Smooth muscle cell (in vitro differentiated cells): Measurements from ENCODE around the gene AHSP. TPM values are rescaled to one million over a fixed set of nuclear protein-coding genes. Genes with fewer than 3 reads are reported as not detected.

Experiments
- DNase-seq: peaks from one replicate; lab custom pipeline; 2025; ENCODE audit not compliant: unreplicated experiment; lab: John Stamatoyannopoulos, UW
- H2AFZ ChIP-seq: fragments of 200-600 bp; sonication (generic); 2 replicates; pipeline ENCODE4 v1.6.0; 2016; ENCODE audit warnings: antibody characterized with exemption, low read depth, mild to moderate bottlenecking
- H3F3A ChIP-seq: fragments of 200-600 bp; sonication (generic); 2 replicates; pipeline ENCODE4 v1.6.0; 2017; ENCODE audit warnings: antibody characterized with exemption, low read depth
- H3K27ac ChIP-seq: fragments of 200-600 bp; sonication (generic); 2 replicates; pipeline ENCODE4 v1.5.1; 2016; ENCODE audit warnings: low read depth, mild to moderate bottlenecking
- H3K27me3 ChIP-seq: fragments of 200-600 bp; sonication (generic); 2 replicates; pipeline ENCODE4 v1.6.1; 2016; ENCODE audit warnings: low read depth, mild to moderate bottlenecking
- H3K36me3 ChIP-seq: fragments of 200-600 bp; sonication (generic); 2 replicates; pipeline ENCODE4 v1.5.1; 2016; ENCODE audit warnings: low read depth
- H3K4me1 ChIP-seq: fragments of 200-600 bp; sonication (generic); 2 replicates; pipeline ENCODE4 v1.5.1; 2016; ENCODE audit warnings: low read depth
- H3K4me2 ChIP-seq: fragments of 200-600 bp; sonication (generic); 2 replicates; pipeline ENCODE4 v1.6.0; 2016; ENCODE audit warnings: mild to moderate bottlenecking
- H3K4me3 ChIP-seq: fragments of 200-600 bp; sonication (generic); 2 replicates; pipeline ENCODE4 v1.5.1; 2016; ENCODE audit warnings: mild to moderate bottlenecking
- H3K79me2 ChIP-seq: fragments of 200-600 bp; sonication (generic); 2 replicates; pipeline ENCODE4 v1.6.0; 2016; ENCODE audit warnings: low read depth, mild to moderate bottlenecking
- H3K9ac ChIP-seq: fragments of 200-600 bp; sonication (generic); 2 replicates; pipeline ENCODE4 v1.6.0; 2016; ENCODE audit warnings: low read depth
- H3K9me3 ChIP-seq: fragments of 200-600 bp; sonication (generic); replicated peaks from 2 replicates; pipeline ENCODE4 v1.5.1; 2016; ENCODE audit warnings: low read depth
- H4K20me1 ChIP-seq: fragments of 200-600 bp; sonication (generic); 2 replicates; pipeline ENCODE4 v1.6.0; 2016; ENCODE audit warnings: low read depth
- WGBS: methylation state at CpG from one replicate; pipeline ENCODE4 v1.1.7; 2016; ENCODE audit warnings: low lambda C conversion rate; 5-methylcytosine and 5-hydroxymethylcytosine counted together
- polyA plus RNA-seq: library from polyadenylated mRNA; unstranded; fragments of >200 nt; fragmentation: Nextera tagmentation; extraction: Ambion mirVana; gene quantifications from 2 replicates; pipeline ENCODE4 v1.2.1, GENCODE V29; 2016
- total RNA-seq: library from RNA; depleted of rRNA; stranded (reverse); fragments of >200 nt; gene quantifications from 2 replicates; pipeline ENCODE4 v1.2.3, GENCODE V29; 2014
- TF ChIP-seq, protein P1 (sequence below): fragments of 200-600 bp; sonication (generic); IDR thresholded peaks from 2 replicates; pipeline ENCODE4 v1.5.1; 2017; ENCODE audit warnings: borderline replicate concordance, mild to moderate bottlenecking, antibody characterized with exemption; ENCODE audit not compliant: insufficient read depth, poor library complexity, severe bottlenecking

The AHSP gene
- total and polyA plus RNA-seq, 2 experiments from 2014 or later = not detected

DNA sequence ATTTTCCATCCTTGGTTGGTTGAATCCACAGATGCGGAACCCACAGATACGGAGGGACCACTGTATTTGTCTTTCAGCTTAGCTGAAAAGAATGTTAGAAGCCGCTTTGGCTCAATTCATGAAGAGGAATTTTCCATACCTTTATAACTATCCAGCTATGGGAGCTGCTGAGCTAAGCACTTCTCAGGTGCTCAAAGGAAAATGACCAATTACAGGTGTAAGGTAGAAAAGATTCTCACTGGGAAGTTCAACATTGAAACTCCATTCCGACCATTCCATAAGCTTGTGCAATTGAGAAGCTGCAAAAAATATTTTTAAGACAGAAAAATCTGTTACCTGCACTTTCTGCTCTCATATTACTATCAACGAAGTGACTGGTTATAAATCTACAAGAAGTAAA is 2.7 kb downstream of the AHSP start:
- no peak for DNase-seq
- Histone ChIP-seq H3K27ac (no peak overlapping the region), H3K27me3 (peaks cover 51% of the 10 kb centered on the region), H3K9me3 (no peaks in the 10 kb centered on the region), H3F3A (no peaks in the 10 kb centered on the region), H3K4me3 (no peak overlapping the region), H3K4me1 (no peaks in the 10 kb centered on the region), H3K9ac (no peak overlapping the region), H2AFZ (no peak overlapping the region), H3K4me2 (no peak overlapping the region), H4K20me1 (no peaks in the 10 kb centered on the region), H3K79me2 (no peaks in the 10 kb centered on the region), H3K36me3 (no peaks in the 10 kb centered on the region)
- TF ChIP-seq, protein P1, sequence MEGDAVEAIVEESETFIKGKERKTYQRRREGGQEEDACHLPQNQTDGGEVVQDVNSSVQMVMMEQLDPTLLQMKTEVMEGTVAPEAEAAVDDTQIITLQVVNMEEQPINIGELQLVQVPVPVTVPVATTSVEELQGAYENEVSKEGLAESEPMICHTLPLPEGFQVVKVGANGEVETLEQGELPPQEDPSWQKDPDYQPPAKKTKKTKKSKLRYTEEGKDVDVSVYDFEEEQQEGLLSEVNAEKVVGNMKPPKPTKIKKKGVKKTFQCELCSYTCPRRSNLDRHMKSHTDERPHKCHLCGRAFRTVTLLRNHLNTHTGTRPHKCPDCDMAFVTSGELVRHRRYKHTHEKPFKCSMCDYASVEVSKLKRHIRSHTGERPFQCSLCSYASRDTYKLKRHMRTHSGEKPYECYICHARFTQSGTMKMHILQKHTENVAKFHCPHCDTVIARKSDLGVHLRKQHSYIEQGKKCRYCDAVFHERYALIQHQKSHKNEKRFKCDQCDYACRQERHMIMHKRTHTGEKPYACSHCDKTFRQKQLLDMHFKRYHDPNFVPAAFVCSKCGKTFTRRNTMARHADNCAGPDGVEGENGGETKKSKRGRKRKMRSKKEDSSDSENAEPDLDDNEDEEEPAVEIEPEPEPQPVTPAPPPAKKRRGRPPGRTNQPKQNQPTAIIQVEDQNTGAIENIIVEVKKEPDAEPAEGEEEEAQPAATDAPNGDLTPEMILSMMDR = no peak
- WGBS = 75% methylated on average over 5 of the region's 5 CpGs

DNA sequence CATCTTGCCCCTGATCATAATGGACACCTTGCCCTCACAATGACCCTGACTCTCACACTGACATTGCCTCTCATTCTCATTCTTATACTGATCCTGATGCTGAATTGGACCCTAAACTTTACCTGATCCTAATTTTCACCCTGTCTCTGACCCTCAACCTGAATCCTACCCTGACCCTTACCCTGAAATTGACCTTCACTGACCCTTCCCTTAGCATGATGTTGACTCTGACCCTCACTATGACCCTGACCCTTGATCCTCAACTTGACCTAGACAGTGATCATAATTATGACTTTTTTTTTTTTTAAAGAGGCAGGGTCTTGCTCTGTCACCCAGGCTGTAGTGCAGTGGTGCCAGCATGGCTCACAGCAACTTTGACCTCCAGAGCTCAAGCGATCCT is 3.4 kb downstream of the AHSP start:
- H4K20me1 ChIP-seq = no peaks in the 10 kb centered on the region
- H2AFZ ChIP-seq = no peak overlapping the region
- TF ChIP-seq, protein P1 = no peak
- no peaks in the 10 kb centered on the region for H3K9me3 ChIP-seq
- H3K4me2 ChIP-seq = no peak overlapping the region
- no peaks in the 10 kb centered on the region for H3K4me1 ChIP-seq
- no peak overlapping the region for H3K27ac ChIP-seq
- no peak for DNase-seq
- H3K27me3 ChIP-seq = peaks cover 51% of the 10 kb centered on the region
- H3K4me3 ChIP-seq = no peak overlapping the region
- no peaks in the 10 kb centered on the region for H3K36me3 ChIP-seq
- WGBS = 85% methylated on average over 1 of the region's 1 CpG
- no peaks in the 10 kb centered on the region for H3F3A ChIP-seq
- no peaks in the 10 kb centered on the region for H3K79me2 ChIP-seq
- H3K9ac ChIP-seq = no peak overlapping the region

DNA sequence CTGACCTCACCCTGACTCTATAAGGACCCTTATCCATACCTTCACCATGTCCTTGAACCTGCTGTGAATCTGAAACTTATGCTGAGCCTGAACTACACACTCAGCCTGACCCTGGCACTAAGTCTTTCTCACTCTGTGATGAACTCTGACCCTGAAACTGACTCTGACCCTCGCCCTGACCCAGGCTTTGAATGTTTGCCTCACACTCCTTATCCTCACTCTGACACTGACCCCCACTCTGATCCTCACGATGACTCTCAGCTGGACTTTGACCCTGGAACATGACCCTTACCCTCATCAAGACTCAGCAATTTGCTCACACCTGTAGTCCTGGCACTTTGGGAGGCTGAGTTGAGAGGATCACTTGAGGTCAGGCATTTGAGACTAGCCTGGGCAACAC is 4.4 kb downstream of the AHSP start:
- H3K4me2 ChIP-seq = no peak overlapping the region
- TF ChIP-seq, protein P1 = no peak
- H3K27ac ChIP-seq = no peak overlapping the region
- H4K20me1 ChIP-seq = no peaks in the 10 kb centered on the region
- H3K27me3 ChIP-seq = peaks cover 46% of the 10 kb centered on the region
- no peak overlapping the region for H3K9ac ChIP-seq
- no peaks in the 10 kb centered on the region for H3K9me3 ChIP-seq
- H3F3A ChIP-seq = no peaks in the 10 kb centered on the region
- H3K36me3 ChIP-seq = no peaks in the 10 kb centered on the region
- 65% methylated on average over 2 of the region's 2 CpGs for WGBS
- DNase-seq = no peak
- H3K4me1 ChIP-seq = no peaks in the 10 kb centered on the region
- H3K79me2 ChIP-seq = no peaks in the 10 kb centered on the region
- H2AFZ ChIP-seq = no peak overlapping the region
- H3K4me3 ChIP-seq = no peak overlapping the region

DNA sequence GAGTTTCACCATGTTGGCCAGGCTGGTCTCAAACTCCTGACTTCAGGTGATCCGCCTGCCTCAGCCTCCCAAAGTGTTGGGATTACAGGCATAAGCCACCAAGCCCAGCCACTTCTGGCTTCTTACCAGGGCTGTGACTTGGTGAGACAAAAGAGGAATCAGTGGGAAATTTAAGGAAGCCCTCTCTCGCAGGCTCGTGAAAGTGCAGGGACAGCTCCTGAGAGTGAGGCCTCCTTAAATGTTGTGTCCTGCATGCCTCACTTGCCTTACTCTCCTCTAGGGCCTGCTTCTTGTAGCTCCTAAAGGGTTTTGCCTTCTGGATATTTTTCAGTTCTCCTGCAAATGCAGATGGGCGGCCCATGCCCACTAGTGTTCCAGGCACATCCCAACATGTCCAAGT is 5.2 kb downstream of the AHSP start:
- Histone ChIP-seq H3K79me2 (no peaks in the 10 kb centered on the region), H3K4me3 (no peak overlapping the region), H2AFZ (no peak overlapping the region), H3K9ac (no peak overlapping the region), H3F3A (no peaks in the 10 kb centered on the region), H3K4me1 (no peaks in the 10 kb centered on the region), H3K27ac (no peak overlapping the region), H4K20me1 (no peaks in the 10 kb centered on the region), H3K36me3 (no peaks in the 10 kb centered on the region), H3K9me3 (no peaks in the 10 kb centered on the region), H3K4me2 (no peak overlapping the region), H3K27me3 (peaks cover 42% of the 10 kb centered on the region)
- TF ChIP-seq, protein P1 = no peak
- WGBS = 80% methylated on average over 4 of the region's 4 CpGs
- no peak for DNase-seq
